GM10847 (cell line): ENCODE data around the gene DNAAF3.

Source experiments
- POLR2A ChIP-seq: IDR thresholded peaks from 2 replicates; pipeline ENCODE4 v1.6.1; 2011; ENCODE audit not compliant: insufficient read length; ENCODE audit errors: extremely low read depth

Gene DNAAF3

GRCh38 chr19:55160986-55161365 lies 5.4 kb downstream of the DNAAF3 start:
- TF ChIP-seq POLR2A, result no peak

GRCh38 chr19:55160128-55160985 lies 6.1 kb downstream of the DNAAF3 start:
- TF ChIP-seq POLR2A, result no peak

- TF ChIP-seq POLR2A, result no peak
Observed at GRCh38 chr19:55158848-55159749, 7.3 kb downstream of the DNAAF3 start.

- TF ChIP-seq POLR2A, result no peak
Observed at GRCh38 chr19:55158423-55158822, 8.0 kb downstream of the DNAAF3 start.

- TF ChIP-seq POLR2A, result no peak
Observed at GRCh38 chr19:55157064-55157908, 9.1 kb downstream of the DNAAF3 start, which contains the start of gene TNNI3. TNNI3 (minus strand) TSS chr19:55157732; CDS start chr19:55157589, 143 bp downstream.

DNA sequence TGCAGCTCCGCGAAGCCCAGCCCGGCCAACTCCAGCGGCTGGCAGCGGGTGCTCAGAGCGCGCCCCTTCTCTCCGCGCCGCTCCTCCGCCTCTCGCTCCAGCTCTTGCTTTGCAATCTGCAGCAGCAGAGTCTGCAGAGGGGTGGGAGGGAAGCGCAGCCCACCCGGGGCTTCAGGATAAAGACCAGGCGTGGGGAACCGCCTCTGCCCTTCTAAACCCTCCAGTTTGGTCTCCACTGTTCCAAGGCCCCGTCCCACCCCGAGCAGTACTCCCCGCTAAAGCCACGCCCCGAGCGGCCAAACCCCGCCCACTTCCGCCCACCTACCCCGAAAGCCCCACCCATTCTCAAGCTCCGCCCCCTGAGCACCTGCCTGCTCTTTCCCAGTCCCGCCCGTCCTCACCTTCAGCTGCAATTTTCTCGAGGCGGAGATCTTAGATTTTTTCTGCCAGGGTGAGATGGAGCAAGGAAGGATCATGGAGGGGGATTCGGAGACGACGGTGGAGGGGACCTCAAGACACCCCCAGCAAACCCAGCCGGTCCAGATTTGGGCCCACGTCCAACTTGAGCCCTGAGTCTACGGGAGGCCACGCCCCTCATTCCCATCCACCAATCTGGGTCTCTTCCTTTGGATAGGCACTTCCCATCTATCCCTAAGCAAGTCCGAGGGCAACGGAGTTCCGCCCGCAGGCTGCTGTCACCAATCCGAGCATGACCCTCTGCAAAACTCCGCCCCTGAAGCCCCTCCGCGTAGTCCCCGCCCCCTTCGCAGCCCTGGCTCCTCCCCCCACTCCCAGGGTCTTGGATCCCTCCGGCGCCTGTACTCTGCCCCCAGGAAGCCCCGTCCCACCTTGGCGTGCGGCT lies 10.0 kb downstream of the DNAAF3 start:
- no peak for TF ChIP-seq POLR2A

GRCh38 chr19:55153652-55154264 lies 12.7 kb downstream of the DNAAF3 start:
- no peak for TF ChIP-seq POLR2A

GRCh38 chr19:55152017-55152416 lies 14.4 kb downstream of the DNAAF3 start:
- TF ChIP-seq POLR2A, result no peak

DNA sequence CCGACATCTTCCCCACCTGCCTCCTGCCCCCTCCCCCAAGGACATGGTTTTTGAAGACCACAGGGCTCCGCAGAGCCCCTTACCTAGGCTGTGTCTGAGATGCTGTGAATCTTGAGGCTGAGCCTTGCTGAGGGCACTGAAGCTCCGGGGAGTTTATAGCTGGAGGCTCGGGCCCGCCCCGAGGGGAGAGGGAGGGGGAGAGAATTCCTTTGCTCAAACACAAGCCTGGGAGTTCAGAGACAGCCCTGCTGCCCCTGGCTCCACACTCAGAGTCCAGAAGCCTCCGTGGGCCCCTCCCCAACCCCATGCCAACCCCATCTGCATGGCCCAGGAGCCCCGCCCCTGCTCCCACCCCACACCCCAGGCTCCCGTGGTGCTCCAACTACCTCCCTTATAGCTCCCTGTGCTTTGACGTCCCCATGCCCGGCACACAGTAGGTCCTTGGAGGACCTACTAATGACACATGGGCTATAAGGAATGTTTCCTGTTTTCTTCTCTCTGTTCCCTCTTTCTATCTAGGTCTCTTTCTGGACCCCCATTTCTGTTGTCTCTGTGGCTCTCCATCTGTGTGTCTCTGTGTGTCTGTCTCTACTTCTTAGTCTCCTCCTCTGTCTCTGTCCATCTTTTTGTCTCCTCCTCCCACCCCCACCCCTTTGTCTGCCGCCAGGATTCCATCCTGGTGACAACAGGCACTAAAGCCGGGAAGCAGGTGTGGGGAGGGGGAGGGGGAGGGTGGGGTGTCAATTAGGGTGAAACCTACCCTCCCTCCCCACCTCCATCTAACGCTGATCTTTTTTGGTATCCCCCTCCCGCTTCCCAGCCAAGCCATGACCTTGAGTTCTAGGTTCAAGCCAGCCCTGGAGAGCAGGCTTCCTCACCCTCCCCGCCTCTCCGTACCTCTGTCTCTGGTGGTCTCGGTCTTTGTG lies 17.1 kb downstream of the DNAAF3 start, which contains the start of gene TNNT1:
Gene TNNT1 (minus strand): TSS at position 129 of the 926 bp plus-strand sequence. CDS start 2,049 bp downstream, outside the sequence.
- no peak for TF ChIP-seq POLR2A

GRCh38 chr19:55147545-55148251 lies 18.7 kb downstream of the DNAAF3 start:
- no peak for TF ChIP-seq POLR2A

DNA sequence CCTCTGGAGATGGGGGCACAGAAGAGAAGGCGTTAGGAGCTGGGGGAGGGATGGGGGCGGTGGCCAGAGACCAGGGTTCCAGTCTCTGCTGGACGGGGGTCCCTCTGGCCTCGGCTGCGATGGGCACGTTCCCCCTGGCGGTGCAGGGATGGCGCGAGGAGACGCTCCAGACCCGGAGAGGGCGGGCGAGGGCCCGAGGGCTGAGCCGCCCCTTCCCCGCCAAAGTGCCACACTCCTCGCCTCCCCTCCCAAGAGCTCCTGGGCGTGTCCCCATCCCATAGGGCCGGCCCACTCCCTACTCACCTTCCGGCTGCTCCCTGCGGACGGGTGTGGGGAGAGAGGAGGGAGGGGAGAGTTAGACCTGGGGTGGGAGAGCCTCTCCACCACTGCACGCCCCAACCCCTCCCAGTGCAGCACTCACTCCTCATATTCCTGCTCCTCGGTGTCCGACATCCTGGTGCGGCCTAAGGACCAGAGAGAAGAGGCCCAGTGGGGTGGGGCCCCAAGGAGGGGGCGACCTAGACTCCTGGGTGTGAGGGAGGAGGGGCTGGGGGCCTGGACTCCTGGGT lies 19.6 kb downstream of the DNAAF3 start:
- TF ChIP-seq POLR2A, result no peak
